ENCODE results near the gene ZNF10.

ZNF10 gene

DNA sequence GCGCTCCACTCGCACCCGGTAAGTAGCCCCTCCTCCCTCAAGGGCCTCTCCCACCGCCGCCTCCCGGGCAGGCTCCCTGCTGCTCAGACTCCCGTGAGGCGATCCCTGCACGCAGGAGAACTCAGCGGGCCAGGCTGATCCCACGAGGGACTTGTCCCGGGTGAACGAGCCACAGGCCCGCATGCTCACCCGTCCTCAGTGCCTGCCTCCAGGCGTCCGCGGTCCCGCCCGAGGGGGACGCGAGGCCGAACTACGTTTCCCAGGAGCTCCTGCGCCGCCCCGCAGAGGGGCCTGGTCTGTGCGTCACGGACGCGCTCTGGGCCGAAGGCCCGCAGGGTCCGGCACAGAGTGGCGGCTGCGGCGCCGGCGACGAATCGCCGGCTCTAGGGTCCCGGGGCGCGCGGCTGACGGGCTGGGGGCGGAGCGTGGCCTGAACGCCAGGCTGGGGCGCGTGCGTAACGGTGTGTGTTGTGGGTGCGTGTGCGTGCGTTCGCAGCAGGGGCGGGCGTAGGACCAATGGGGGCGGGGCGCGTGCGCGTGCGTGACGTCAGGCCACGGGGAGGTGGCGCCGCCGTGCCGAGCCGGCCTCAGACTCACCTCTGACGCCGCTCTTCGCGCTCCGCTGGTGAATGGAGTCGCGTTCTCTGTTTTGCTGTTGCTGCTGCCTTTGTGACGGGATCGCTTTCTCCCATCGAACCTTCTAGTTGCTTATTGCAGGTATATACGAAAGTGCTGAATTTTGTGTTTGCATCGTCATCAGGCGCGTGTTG is at the start of gene ZNF10, which contains the start of gene ZNF891:
TSS of gene ZNF10 (plus strand) at position 590 of the 770 bp plus-strand sequence. CDS start 13,866 bp downstream, outside the sequence.
TSS of gene ZNF891 (minus strand) at position 237 of the 770 bp plus-strand sequence. CDS start 8,356 bp downstream, outside the sequence.
- DNase-seq (ENCODE audit: low read depth in 2 of 2): peak; percentile 94 to 96

DNA sequence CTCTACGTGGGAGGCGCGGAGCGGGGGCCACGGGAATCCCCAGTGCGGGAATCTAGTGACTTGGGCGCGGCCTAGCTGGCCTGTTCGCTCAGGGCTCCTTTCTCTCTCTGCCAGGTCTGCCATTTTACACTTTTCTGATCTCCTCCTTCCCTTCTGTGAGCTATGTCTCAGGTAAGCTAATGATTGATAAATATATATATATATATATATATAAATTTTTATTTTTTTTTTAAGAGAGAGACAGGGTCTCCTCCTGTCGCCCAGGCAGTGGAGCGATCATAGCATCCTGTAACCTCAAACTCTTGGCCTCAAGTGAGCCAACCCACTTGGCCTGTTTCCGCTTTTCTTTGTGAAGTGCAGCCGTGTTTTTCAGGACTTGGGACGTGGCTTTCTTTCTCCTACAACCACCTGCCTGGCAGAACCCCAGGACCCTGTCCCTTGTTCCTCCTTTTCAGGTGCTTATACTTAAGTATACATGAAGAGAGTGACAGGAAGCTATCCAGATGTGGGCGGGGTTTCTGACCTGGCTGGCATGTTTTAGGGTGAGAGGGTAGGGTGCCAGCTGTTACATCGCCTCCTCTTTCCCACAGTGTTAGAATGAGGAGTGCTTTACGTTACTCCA is 49.2 kb upstream of the ZNF10 start:
- DNase-seq (ENCODE audit: low read depth in 2 of 2): no peak

DNA sequence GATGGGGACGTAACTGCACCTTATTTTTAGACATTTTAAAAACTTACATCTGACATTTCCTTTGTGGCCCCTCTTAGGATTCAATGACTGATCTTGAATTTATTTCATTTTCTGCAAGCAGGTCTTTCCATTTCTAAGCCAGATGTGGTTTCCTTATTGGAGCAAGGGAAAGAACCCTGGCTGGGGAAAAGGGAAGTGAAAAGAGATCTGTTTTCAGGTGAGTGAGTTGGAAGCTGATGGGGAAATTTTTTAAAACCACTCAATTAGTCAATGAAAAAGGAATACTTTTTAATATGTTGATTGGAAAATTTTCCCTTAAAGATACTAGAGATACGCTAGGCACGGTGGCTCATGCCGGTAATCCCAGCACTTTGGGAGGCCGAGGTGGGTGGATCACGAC is 47.1 kb upstream of the ZNF10 start:
- DNase-seq (ENCODE audit: low read depth in 2 of 2): no peak

DNA sequence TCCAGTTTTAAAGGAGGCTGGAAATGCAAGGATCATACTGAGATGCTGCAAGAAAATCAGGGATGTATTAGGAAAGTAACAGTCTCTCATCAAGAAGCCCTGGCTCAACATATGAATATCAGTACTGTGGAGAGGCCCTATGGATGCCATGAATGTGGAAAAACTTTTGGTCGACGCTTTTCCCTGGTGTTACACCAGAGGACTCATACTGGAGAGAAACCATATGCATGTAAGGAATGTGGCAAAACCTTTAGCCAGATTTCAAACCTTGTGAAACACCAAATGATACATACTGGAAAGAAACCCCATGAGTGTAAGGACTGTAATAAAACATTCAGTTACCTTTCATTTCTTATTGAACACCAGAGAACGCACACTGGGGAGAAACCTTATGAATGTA is 24.8 kb upstream of the ZNF10 start:
- DNase-seq (ENCODE audit: low read depth in 2 of 2): no peak

DNA sequence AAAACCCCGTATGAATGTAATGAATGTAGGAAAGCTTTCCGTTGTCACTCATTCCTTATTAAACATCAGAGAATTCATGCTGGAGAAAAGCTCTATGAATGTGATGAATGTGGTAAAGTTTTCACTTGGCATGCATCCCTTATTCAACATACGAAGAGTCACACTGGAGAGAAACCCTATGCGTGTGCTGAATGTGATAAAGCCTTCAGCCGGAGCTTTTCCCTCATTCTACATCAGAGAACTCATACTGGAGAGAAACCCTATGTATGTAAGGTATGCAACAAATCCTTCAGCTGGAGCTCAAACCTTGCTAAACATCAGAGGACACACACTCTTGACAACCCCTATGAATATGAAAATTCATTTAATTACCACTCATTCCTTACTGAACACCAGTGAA is 24.2 kb upstream of the ZNF10 start:
- DNase-seq (ENCODE audit: low read depth in 2 of 2): no peak

DNA sequence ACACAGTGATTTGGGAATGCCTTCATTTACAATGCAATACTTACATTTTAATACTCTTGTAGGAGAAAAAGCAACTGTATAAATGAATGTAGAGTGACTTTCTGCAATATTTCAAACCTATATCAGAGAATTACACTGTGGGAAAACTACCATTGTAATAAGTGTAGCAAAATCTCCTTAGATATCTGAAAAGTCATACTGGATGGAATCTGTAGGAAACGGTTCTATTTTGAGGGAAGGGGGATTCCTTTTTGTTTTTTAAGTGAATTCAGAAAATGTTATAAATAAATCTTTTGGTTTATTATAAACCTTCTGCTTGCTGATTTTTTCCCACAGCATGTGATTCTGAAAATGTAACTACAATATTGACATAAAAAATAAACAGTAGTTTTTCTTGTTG is 23.3 kb upstream of the ZNF10 start:
- DNase-seq (ENCODE audit: low read depth in 2 of 2): no peak

DNA sequence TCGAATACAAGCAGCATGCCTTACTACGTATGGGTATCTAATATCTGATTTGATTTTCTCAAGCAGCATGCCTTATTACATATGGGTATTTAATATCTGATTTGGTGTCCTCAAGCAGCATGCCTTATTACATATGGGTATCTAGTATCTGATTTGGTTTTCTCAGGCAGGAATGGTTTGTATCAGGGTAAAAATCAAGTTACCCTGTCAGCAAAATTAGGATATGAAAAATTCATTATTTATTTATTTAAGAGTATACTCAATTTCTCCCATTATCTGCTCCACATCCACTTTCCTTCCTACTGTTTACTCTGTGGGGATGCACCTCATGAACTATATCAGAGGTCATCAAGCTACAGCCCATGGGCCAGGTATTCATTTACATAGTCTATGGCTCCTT is 22.3 kb upstream of the ZNF10 start:
- DNase-seq (ENCODE audit: low read depth in 2 of 2): no peak

DNA sequence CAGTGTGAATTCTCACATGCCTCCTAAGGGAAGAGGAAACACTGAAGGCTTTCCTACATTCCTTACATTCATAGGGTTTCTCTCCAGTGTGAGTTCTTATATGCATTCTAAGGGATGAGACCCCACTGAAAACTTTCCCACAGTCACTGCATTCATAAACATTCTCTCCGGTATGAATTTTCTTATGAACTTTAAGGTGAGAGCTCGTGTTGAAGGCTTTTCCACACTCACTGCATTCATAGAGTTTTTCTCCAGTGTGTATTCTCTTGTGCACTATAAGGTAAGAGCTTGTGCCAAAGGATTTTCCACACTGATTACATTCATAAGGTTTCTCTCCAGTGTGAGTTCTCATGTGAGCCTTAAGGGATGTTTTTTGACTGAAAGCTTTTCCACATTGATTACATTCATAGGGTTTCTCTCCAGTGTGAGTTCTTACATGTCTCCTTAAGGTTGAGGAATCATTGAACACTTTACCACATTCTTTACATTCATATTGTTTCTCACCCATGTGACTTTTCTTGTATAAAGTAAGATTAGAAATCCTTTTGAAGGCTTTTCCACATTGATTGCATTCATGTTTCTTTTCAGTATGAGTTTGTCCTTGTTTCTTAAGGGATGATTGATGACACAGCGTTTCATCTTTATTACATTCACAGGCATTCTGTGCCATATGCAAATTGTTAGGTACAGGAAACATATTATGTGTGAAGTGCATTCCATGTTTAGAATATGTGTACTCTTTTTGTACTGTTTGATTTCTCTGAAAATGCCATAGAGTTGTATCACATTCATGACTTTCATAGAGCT is 9.8 kb upstream of the ZNF10 start:
- DNase-seq (ENCODE audit: low read depth in 2 of 2): no peak

DNA sequence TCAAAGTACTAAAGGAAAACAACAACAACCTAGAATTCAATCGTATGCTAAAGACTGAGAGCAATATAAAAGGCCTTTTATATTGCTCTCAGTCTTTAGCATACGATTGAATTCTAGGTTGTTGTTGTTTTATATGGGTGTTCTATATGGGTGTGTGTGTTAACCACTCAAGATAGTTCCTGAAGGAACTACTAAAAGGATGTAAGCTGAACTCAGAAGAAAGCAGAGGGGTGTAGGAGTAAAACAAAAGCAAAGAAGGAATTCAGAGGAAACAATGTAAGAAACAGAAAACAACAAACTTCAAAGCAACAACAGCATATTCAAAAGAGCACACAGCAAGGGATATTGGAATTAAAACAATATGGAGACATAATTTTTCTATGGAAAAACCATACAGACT is 5.8 kb upstream of the ZNF10 start:
- no peak for DNase-seq (ENCODE audit: low read depth in 2 of 2)

DNA sequence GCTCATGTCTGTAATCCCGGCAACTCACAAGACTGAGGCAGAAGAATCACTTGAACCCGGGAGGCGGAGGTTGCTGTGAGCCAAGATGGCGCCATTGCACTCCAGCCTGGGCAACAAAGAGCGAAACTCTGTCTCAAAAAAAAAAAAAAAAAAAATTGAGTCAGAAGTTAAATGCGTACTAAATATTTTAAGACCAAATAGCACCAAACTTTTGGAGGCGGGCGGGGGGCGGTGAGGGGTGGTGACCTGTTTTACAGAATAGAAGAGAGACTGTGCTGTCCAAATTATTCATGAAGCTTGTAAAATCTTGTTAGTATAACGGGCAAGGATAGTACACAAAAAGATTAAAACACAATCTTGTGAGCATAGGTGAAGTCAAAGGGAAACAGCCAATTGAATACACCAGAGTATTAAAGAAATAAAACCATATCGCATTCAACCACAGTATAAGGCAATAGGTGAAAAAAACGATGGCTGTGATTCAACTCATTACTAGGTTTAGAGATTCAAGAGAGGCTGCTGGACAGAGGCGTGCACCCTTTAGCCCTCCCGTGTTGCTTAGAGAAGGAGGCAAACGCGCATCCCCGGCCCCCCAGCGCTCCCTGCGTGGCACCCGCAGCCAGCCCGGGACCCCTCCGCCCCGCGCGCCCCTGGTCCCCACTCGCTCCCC is 924 bp upstream of the ZNF10 start:
- no peak for DNase-seq (ENCODE audit: low read depth in 2 of 2)

DNA sequence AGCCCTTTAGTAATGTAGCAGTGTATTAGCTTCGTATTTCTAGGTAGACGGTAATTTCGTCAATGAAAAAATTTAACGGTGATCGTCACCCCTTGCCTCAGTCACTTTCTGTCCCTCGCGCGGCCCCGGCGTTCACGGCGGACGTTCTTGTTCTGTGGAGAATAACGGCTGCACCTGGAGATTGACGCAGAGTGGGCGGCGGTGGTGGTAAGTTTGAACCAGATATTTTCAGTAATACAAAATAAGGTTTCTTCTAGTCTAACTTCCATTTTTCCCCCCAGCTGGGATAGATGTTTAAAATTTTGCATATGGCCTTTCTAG is 341 bp downstream of the ZNF10 start:
- DNase-seq (ENCODE audit: low read depth in 2 of 2): peak; percentile 3 to 19

DNA sequence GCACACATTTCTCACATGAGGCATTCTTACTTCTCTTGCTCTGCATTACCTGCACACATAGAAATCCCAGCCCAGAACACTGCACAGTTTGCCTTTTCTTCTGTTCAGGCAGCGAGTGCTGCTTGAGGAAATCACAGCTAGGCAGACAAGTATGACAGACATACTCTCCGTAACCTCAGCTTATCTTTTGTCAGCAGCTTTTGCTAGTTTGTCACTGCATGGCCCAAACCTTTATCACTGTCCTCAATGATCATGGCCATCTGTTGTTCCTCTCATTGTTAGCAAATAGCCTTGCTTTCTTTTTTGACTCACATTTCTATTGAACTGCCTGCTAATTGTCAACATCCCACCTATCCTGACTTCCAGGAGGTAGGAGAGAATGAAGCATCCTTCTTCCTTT is 5.3 kb downstream of the ZNF10 start:
- no peak for DNase-seq (ENCODE audit: low read depth in 2 of 2)

DNA sequence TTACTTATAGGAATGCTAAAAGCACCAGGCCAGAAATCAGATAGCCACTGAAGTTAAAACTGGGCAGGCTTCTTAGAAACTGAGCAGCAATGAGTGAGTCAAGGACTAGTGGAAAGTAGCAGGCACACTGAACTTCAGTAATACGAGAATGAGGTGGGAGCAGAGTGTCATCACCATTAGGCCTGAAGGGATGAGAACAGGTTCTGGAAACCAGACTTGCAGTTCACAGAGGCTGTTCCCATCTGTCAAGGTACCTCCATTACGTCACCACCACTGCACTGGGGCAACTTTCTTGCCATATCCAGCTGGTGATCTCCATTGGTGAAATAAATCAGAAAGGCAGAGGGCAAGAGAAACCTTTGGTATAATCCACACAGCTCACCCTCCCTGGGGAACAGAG is 15.6 kb downstream of the ZNF10 start:
- no peak for DNase-seq (ENCODE audit: low read depth in 2 of 2)

DNA sequence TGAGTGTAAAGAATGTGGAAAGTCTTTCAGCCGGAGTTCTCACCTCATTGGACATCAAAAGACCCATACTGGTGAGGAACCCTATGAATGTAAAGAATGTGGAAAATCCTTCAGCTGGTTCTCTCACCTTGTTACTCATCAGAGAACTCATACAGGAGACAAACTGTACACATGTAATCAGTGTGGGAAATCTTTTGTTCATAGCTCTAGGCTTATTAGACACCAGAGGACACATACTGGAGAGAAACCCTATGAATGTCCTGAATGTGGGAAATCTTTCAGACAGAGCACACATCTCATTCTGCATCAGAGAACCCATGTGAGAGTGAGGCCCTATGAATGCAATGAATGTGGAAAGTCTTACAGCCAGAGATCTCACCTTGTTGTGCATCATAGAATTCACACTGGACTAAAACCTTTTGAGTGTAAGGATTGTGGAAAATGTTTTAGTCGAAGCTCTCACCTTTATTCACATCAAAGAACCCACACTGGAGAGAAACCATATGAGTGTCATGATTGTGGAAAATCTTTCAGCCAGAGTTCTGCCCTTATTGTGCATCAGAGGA is 25.8 kb downstream of the ZNF10 start:
- DNase-seq (ENCODE audit: low read depth in 2 of 2): no peak

DNA sequence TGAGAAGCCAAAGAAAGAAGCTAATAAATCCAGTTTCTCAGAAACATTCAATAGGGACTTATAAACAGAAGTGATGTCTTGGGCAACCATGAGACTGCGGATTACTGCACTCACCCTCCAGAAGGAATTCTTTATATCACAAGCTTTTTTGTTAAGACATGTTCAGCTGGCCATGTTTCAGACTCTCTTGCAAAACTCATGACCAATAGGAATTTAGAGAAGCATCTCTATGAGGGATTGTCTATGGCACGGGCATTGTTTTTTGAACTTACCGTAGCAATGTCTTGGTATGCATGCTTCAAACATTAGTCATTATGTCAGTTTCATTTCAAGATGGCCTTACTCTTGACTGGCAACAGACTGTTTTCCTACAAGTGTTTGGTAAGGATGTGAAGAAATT is 35.3 kb downstream of the ZNF10 start:
- DNase-seq (ENCODE audit: low read depth in 2 of 2): no peak

DNA sequence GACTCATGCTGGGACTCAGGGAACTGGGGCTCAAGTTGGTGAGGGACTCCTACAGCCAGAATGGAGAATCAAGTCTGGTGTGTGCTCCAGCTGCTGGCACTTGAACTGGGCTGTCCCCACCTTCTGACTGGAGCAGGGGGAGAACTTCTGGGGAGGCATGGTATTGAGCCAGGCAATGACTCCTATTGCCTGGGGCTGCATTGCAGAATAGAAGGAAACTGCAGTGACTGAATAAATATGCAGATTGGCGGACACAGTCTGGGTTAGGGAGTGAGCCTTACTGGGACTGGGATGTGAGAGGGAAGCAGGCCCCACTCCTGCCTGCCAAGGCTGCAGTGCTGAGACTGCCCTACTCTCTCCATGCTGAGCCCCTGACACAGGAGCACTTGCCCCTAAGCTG is 42.1 kb downstream of the ZNF10 start:
- DNase-seq (ENCODE audit: low read depth in 2 of 2): no peak

DNA sequence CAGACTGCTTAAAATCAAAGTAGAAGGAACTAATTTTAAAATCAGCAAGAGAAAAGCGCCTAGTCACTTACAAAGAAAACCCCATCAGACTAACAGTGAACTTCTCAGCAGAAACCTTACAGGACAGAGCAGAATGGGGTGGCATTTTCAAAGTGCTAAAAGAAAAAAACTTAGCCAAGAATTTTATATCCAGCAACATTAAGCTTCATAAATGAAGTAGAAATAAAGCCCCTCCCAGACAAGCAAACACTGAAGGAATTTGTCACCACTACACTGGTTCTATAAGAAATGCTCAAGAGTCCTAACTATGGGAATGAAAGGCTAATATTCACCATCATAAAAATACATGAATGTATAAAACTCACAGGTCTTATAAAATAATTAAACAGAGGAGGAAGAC is 44.5 kb downstream of the ZNF10 start:
- no peak for DNase-seq (ENCODE audit: low read depth in 2 of 2)

DNA sequence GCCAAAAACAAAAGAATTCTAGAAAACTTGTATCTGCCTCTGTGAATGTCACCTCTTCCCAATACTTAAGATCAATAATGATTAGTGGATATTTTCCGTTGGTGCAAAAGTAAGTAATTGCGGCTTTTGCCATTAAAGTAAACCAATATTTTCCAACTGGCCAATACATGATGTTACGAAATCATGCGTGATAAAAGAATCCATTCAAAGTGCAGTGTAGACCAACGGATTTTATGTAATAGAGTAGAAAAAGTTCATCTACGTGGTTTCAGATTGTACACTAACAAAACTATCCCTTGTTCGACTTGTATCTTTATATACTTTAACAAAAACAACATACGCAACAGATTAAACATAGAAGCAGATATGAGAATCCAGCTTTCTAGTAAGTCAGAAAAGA is 50.2 kb downstream of the ZNF10 start:
- DNase-seq (ENCODE audit: low read depth in 2 of 2): no peak

DNA sequence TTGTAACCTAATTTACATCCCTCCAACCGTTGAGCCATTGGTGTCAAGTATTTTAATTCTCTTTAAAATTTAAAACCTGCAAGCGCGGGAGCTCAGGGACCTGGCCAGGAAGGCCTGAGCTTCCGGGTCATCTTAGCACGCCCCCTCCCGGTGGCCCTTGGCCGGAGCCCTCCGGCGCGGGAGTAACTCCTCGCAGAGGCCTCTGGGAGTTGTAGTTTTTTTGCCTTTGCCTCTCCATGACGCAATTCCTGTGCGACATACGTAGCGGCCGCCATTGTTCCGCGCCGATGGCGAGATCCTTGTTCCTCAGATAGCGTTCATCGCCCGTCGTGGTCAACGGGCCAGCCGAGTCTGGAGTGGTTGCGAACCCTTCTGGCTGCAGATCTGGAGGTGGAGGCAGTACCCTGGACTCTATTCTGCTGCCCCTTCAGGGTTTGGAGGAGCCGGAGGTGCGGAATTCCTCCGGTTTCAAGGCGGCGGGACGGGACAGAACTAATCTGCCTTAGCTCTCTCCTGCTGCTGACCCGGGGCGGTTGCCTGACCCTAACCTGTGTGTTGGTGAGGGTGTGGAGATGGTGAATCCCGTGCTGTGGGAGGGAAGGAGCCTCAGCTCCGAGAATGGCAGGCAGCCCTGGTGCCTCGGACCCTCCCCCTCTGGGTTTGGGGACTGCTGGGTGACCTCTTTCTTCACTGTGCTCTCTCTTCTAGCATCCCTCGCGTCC is 51.0 kb downstream of the ZNF10 start, which contains the start of gene ZNF268:
TSS of gene ZNF268 (plus strand) at position 258 of the 722 bp plus-strand sequence. CDS start 503 bp downstream, outside the sequence.
- DNase-seq (ENCODE audit: low read depth in 2 of 2): peak; percentile 80 to 90

DNA sequence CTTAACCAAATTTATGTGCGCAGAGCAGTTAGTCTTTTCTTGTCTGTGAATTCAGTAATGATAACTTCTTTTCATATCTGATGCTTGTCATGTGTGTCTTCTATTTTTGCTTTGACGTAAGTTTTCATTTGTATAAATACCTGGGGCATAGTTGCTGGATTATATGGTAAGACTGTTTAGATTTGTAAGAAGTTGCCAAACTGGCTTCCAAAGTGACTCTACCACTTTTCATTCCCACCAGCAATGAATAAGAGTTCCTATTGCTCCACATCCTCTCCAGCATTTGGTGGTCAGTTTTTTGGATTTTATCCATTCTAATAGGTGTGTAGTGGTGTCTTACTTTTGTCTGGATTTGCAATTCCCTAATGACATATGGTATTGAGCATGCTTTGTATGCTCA is 59.7 kb downstream of the ZNF10 start:
- no peak for DNase-seq (ENCODE audit: low read depth in 2 of 2)

DNA sequence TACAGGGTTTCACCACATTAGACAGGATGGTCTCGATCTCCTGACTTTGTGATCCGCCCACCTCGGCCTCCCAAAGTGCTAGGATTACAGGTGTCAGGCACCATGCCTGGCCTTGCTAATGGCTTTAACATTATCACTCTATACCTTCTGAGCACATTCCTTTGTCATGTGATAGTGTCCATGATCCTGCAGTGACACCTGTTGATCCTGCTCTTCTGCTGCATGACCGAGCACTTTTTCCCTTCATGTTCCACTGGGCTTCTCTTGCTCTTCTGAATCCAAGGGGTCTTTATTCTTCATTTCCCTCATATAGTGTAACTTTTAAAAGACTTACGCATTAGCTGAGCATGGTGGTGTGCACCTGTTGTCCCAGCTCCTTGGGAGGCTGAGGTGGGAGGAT is 62.4 kb downstream of the ZNF10 start:
- DNase-seq (ENCODE audit: low read depth in 2 of 2): no peak

Measured in stimulated activated CD4-positive, alpha-beta T cell treated with anti-CD3 and anti-CD28 coated beads, Interleukin-15, amount 100 ng/mL, for 48 hours (primary cell).